ENCODE results near the gene PLCB4.

The PLCB4 gene

GRCh38 chr20:9359561-9360308 lies 290.8 kb downstream of the PLCB4 start:
- DNase-seq (ENCODE audit: low spot score), result no peak
- in situ Hi-C loops (cut with MboI; ENCODE audit: low sequenced_read_pairs, unreplicated experiment), result no loop called here
- no peak for TF ChIP-seq CTCF (IDR thresholded peaks at IDR 0.05; ENCODE audit: borderline replicate concordance, control extremely low read depth, extremely low read depth, insufficient read depth, missing control alignments)

- no peak for TF ChIP-seq CTCF (IDR thresholded peaks at IDR 0.05; ENCODE audit: borderline replicate concordance, control extremely low read depth, extremely low read depth, insufficient read depth, missing control alignments)
- no peak for DNase-seq (ENCODE audit: low spot score)
- in situ Hi-C loops (cut with MboI; ENCODE audit: low sequenced_read_pairs, unreplicated experiment), result no loop called here
Measured at GRCh38 chr20:9360431-9360830, 291.5 kb downstream of the PLCB4 start.

- no peak for DNase-seq (ENCODE audit: low spot score)
- no peak for TF ChIP-seq CTCF (IDR thresholded peaks at IDR 0.05; ENCODE audit: borderline replicate concordance, control extremely low read depth, extremely low read depth, insufficient read depth, missing control alignments)
- in situ Hi-C loops (cut with MboI; ENCODE audit: low sequenced_read_pairs, unreplicated experiment), result no loop called here
Measured at GRCh38 chr20:9363673-9364072, 294.8 kb downstream of the PLCB4 start.

GRCh38 chr20:9367328-9367727 lies 298.4 kb downstream of the PLCB4 start:
- in situ Hi-C loops (cut with MboI; ENCODE audit: low sequenced_read_pairs, unreplicated experiment), result no loop called here
- no peak for DNase-seq (ENCODE audit: low spot score)
- no peak for TF ChIP-seq CTCF (IDR thresholded peaks at IDR 0.05; ENCODE audit: borderline replicate concordance, control extremely low read depth, extremely low read depth, insufficient read depth, missing control alignments)

- no peak for DNase-seq (ENCODE audit: low spot score)
- TF ChIP-seq CTCF (IDR thresholded peaks at IDR 0.05; ENCODE audit: borderline replicate concordance, control extremely low read depth, extremely low read depth, insufficient read depth, missing control alignments), result no peak
- in situ Hi-C loops (cut with MboI; ENCODE audit: low sequenced_read_pairs, unreplicated experiment), result no loop called here
Measured at GRCh38 chr20:9367746-9368145, 298.9 kb downstream of the PLCB4 start.

- TF ChIP-seq CTCF (IDR thresholded peaks at IDR 0.05; ENCODE audit: borderline replicate concordance, control extremely low read depth, extremely low read depth, insufficient read depth, missing control alignments), result no peak
- in situ Hi-C loops (cut with MboI; ENCODE audit: low sequenced_read_pairs, unreplicated experiment), result no loop called here
- DNase-seq (ENCODE audit: low spot score), result no peak
Measured at GRCh38 chr20:9368893-9369292, 300.0 kb downstream of the PLCB4 start.
